NCI-H82 (cell line): ENCODE measurements around the gene ATRIP.

ENCODE experiments used
- DNase-seq: peaks from one replicate; lab custom pipeline; 2025; lab: John Stamatoyannopoulos, UW

ATRIP gene

GRCh38 chr3:48410205-48411040, 36.1 kb upstream of the ATRIP start:
- DNase-seq, result no peak

- DNase-seq, result no peak
Measured at GRCh38 chr3:48411041-48411588, 35.4 kb upstream of the ATRIP start.

GRCh38 chr3:48411606-48412374, 34.7 kb upstream of the ATRIP start:
- DNase-seq, result no peak

- no peak for DNase-seq
Measured at GRCh38 chr3:48412375-48413001, 34.0 kb upstream of the ATRIP start.

- no peak for DNase-seq
Measured at GRCh38 chr3:48413086-48413485, 33.5 kb upstream of the ATRIP start.

- DNase-seq, result no peak
Measured at GRCh38 chr3:48413611-48414010, 32.9 kb upstream of the ATRIP start.

- DNase-seq, result no peak
Measured at GRCh38 chr3:48414376-48415250, 31.9 kb upstream of the ATRIP start.

GRCh38 chr3:48415251-48415953, 31.1 kb upstream of the ATRIP start:
- no peak for DNase-seq

- DNase-seq, result no peak
Measured at GRCh38 chr3:48416091-48416505, 30.4 kb upstream of the ATRIP start.

GRCh38 chr3:48416546-48416945, 30.0 kb upstream of the ATRIP start:
- DNase-seq, result no peak

- DNase-seq, result no peak
Measured at GRCh38 chr3:48417529-48418108, 28.9 kb upstream of the ATRIP start.

GRCh38 chr3:48418140-48418539, 28.4 kb upstream of the ATRIP start:
- no peak for DNase-seq

GRCh38 chr3:48418651-48419050, 27.9 kb upstream of the ATRIP start:
- DNase-seq, result no peak

GRCh38 chr3:48419149-48419548, 27.4 kb upstream of the ATRIP start:
- DNase-seq, result no peak

GRCh38 chr3:48419597-48419996, 26.9 kb upstream of the ATRIP start:
- no peak for DNase-seq

GRCh38 chr3:48420561-48420960, 26.0 kb upstream of the ATRIP start:
- DNase-seq, result no peak

- no peak for DNase-seq
Measured at GRCh38 chr3:48422272-48422671, 24.3 kb upstream of the ATRIP start.

GRCh38 chr3:48422681-48423080, 23.9 kb upstream of the ATRIP start:
- DNase-seq, result no peak

GRCh38 chr3:48423241-48423882, 23.2 kb upstream of the ATRIP start:
- DNase-seq, result no peak
